PC-3 (cell line): ENCODE results near the gene TXNIP.

Experiments
- EZH2 ChIP-seq: fragments of 300-600 bp; sonication (generic); IDR thresholded peaks from one replicate; pipeline ENCODE4 v1.6.1; 2017; ENCODE audit warnings: antibody characterized with exemption, mild to moderate bottlenecking, low read length; ENCODE audit not compliant: unreplicated experiment
- EZH2phosphoT487 ChIP-seq: fragments of 300-600 bp; sonication (generic); IDR thresholded peaks from 2 replicates; pipeline ENCODE4 v1.6.1; 2018; ENCODE audit warnings: mild to moderate bottlenecking, antibody characterized with exemption, low read length, borderline replicate concordance
- TF ChIP-seq, protein P1 (sequence below): fragments of 300-600 bp; sonication (generic); conservative IDR thresholded peaks from 2 replicates; pipeline ENCODE4 v1.5.1; 2017; ENCODE audit warnings: antibody characterized with exemption, low read depth, mild to moderate bottlenecking, low read length

DNA sequence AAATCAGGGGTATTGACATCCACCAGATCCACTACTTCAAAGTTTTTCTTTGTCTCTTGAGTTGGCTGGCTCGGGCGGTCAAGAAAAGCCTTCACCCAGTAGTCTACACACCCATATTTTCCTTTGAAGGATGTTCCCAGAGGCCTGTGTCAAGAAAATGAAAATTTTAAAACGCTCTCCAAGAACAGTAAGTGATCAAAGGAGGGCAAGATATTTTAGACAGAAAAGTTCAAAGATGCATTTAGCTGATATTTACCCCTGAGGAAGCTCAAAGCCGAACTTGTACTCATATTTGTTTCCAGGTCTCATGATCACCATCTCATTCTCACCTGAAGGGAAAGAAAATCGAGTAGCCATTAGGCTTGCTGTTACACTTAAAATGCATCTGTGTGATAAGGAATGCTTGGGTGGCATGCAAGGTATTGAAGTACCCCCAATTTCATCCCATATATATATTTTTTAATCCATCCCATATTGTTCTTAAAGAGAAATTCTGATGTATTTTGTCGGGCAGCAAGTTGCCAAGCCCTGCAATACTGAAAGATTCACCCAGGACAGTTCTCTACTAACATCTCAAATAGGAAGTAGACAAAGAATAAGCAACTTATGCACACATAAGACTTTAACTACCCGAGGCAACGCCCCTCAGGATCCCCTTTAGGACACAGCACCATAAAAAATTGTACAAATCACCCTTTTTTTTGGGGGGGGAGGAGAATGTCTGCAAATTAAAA lies 1.1 kb downstream of the TXNIP start:
- TF ChIP-seq EZH2phosphoT487 (no peak), EZH2 (no peak)
- TF ChIP-seq, protein P1, sequence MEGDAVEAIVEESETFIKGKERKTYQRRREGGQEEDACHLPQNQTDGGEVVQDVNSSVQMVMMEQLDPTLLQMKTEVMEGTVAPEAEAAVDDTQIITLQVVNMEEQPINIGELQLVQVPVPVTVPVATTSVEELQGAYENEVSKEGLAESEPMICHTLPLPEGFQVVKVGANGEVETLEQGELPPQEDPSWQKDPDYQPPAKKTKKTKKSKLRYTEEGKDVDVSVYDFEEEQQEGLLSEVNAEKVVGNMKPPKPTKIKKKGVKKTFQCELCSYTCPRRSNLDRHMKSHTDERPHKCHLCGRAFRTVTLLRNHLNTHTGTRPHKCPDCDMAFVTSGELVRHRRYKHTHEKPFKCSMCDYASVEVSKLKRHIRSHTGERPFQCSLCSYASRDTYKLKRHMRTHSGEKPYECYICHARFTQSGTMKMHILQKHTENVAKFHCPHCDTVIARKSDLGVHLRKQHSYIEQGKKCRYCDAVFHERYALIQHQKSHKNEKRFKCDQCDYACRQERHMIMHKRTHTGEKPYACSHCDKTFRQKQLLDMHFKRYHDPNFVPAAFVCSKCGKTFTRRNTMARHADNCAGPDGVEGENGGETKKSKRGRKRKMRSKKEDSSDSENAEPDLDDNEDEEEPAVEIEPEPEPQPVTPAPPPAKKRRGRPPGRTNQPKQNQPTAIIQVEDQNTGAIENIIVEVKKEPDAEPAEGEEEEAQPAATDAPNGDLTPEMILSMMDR = no peak
